ENCODE results near the gene PNPLA2. TPM values are rescaled to one million over a fixed set of nuclear protein-coding genes. Genes with fewer than 3 reads are reported as not detected.

PNPLA2 gene
- total and polyA plus RNA-seq, 2 of the 8 experiments (the other 6 are each of a cell fraction or from before 2014, with no cell fraction given), result 30.9 to 62.1 TPM

DNA sequence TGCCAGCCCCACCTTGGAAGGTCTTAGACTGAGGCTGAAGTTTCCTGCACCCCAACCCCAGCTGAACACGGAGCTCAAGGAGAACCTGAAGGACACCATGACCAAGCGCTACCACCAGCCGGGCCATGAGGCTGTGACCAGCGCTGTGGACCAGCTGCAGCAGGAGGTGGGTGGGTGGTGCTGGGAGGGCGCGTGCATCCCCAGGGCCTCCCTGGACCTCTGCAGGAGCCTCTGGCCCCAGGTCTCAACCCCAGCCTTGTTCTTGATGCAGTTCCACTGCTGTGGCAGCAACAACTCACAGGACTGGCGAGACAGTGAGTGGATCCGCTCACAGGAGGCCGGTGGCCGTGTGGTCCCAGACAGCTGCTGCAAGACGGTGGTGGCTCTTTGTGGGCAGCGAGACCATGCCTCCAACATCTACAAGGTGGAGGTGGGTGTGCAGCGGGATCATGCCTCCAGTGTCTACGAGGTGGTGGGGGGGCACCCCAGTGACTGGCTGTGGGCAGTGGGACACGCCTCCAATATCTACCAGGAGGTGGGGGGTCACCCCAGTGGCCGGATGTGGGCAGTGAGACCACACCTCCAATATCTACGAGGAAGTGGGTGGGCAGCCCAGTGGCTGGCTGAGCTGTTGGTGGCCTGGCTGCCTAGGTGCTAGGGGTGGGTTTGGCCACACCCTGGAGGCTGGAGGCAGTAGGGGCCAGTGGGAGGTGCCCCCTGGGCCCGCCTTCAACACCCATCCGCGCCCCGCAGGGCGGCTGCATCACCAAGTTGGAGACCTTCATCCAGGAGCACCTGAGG is 18.7 kb downstream of the PNPLA2 start (continued):
- TF ChIP-seq JUND (IDR thresholded peaks at IDR 0.05; ENCODE audit: low read length) (no peak), SP2 (IDR thresholded peaks at IDR 0.05; ENCODE audit: low read length) (no peak)

Measured in H1 (cell line).